Astrocyte (in vitro differentiated cells and primary cell): ENCODE data around the gene MTHFD1.
"Not testable (repeated sequence)": the region's sequence is repeated elsewhere in the genome, so short reads cannot be mapped to it uniquely, and the experiment has no call there.

Experiments used
- CTCF ChIP-seq: IDR thresholded peaks from 2 replicates; pipeline ENCODE4 v1.5.1; 2011; ENCODE audit warnings: low read depth, mild to moderate bottlenecking, inconsistent platforms, low read length, moderate library complexity; ENCODE audit not compliant: insufficient read depth
- EZH2 ChIP-seq: IDR thresholded peaks from 2 replicates; pipeline ENCODE4 v1.6.1; 2012; ENCODE audit warnings: mild to moderate bottlenecking, low read length, inconsistent platforms; ENCODE audit not compliant: insufficient read depth

GRCh38 chr14:64393189-64393726 lies 5.1 kb downstream of the MTHFD1 start:
- TF ChIP-seq CTCF, EZH2: not testable (repeated sequence)
